ENCODE measurements around the gene FDX2.
"Not testable (repeated sequence)": the region's sequence is repeated elsewhere in the genome, so short reads cannot be mapped to it uniquely, and the experiment has no call there.

The FDX2 gene

DNA sequence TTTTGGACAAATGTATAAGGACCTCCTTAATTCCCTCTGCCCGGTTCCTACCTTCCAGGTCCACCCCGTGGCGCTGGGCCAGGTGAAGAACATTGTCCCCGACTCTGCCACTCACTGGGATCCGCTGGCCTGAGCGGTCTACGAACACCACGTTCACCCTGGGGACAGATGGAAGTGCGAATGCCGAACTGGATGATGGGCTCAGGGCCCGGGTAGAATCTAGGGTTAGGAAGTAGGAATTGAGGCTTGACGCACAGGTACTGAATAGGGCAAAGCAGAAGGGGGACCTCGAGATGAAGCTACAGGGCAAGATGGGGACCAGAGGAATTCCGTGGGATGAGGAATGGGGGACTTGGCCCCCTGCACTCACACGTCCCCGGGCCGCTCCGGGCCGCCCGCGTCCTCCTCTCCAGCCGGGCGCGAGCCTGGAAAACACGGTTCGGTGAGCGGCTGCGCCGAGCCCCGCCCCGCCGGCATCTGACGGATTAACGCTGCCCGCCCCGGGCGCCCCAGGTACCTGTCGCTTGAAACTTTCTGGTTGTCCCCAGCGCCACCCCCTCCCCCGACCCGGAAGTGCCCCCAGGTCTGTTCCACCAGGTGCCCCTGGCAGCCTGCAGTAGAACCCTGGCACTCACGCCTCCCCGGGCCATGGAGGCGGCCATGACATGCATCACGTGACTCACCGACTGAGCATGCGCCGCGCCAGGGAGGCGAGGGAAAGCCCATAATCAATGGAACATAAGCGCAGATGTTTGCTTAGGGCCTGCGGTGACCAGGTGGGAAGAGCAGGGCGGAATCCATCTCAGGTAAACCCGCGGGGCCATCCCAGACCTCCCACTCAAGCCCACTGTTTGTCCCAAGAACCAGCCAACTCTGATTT is at the start of gene FDX2:
Gene FDX2, minus strand, starts transcription at position 681 of the 880 bp plus-strand sequence. Its CDS starts 19 bp downstream, at position 662.
- in situ Hi-C loops (cut with MboI; ENCODE audit: low sequenced_read_pairs) = no loop called here

DNA sequence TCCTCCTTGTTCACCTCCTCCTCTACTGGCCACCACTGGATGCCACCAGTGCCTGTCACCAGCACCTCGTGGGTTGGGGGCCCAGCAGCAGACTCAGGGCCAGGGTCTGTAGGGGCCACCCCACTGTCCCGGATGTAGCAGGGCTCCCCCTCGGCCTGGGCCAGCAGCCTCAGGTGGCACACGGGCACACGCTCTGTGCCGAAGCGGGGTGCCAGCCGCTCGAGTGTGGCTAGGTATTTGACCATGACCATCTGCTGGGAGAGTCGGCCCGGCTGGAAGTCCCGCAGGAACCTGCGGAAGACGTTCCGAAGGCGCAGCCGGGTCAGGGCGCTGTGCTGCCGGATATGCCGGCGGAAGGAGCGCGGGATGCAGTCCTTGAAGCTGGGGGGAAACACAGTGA is 49.7 kb upstream of the FDX2 start:
- in situ Hi-C loops (cut with MboI; ENCODE audit: low sequenced_read_pairs) = no loop called here

DNA sequence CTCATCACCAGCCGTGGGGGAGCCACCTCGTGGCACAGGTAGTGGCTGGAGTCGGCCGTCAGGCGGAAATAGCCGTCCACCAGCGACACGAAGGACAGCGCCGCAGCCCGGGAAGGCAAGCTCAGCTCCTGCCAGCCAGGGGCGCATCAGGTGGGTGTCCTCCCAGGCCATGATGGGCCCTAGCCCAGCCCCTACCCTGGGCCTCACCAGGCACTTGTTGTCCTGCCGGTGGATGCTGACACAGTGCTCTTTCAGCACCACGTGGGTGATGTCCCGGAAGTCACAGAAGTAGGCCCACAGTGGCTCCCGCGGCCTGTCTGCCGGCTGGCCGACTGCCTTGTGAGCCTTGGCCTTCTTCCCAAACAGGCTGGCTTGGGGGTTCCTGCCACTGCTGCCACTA is 48.8 kb upstream of the FDX2 start:
- in situ Hi-C loops (cut with MboI; ENCODE audit: low sequenced_read_pairs) = no loop called here

DNA sequence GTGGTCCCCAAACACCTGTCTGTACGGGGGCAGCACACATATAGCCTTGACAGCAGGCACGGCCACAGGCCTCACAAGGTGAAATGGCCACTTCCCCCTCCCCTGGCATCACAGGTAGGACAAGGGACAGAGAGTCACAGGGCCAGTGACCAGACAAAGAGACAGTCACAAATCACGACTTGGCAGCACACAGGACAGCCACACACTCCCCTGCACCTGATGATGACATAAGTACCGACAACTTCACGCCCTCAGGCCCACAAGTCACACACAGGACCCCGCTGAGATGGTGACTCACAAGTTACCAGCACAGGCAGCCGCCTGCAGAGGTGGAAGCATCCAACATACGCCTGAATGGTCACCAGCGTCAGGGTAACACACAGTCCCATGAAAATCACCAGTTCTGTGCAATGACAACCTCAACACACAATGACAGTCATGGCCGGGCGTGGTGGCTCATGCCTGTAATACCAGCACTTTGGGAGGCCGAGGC is 48.0 kb upstream of the FDX2 start:
- in situ Hi-C loops (cut with MboI; ENCODE audit: low sequenced_read_pairs) = no loop called here

DNA sequence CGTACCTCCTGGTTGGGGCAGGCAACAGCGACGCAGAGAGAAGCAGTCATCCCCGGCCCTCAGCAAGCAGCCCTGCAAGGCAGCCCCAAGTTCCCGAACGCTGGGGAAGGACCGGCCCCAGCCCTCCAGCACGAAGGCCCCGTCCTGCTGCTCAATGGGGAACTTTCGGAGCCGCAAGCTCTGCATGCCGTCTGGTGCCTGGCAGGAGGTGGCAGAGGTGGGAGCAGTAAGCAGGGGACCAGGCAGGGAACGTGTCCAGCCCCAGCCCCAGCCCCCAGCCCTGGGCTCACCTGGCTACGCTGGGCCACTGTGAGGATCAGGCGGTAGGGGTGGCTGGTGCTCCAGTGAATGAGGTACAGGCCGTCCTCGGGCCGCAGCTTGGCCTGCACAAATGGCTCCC is 46.4 kb upstream of the FDX2 start:
- in situ Hi-C loops (cut with MboI; ENCODE audit: low sequenced_read_pairs) = no loop called here

GRCh38 chr19:10361569-10362011 is 45.8 kb upstream of the FDX2 start:
- in situ Hi-C loops (cut with MboI; ENCODE audit: low sequenced_read_pairs) = no loop called here

GRCh38 chr19:10356431-10356830 is 40.6 kb upstream of the FDX2 start:
- in situ Hi-C loops (cut with MboI; ENCODE audit: low sequenced_read_pairs) = no loop called here

- in situ Hi-C loops (cut with MboI; ENCODE audit: low sequenced_read_pairs) = no loop called here
Measured at GRCh38 chr19:10353793-10354391, 38.1 kb upstream of the FDX2 start.

GRCh38 chr19:10352764-10353671 is 37.2 kb upstream of the FDX2 start:
- in situ Hi-C loops (cut with MboI; ENCODE audit: low sequenced_read_pairs) = no loop called here

- in situ Hi-C loops (cut with MboI; ENCODE audit: low sequenced_read_pairs) = no loop called here
Measured at GRCh38 chr19:10346509-10346908, 30.7 kb upstream of the FDX2 start.

DNA sequence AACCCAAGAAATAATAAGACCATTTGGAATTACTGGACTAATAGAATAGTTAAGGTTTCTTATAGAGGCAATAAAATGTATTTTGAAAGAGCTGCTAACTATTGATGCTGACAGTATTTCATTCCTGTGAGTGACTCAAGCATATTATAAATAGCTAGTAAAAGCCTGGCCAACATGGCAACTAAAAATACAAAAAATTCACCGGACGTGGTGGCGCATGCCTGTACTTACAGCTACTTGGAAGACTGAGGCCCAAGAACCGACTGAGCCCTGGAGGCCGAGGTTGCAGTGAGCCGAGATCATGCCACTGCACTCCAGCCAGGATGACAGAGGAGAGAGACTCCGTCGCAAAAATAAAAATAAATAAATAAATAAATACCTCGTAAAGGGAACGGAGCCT is 29.0 kb upstream of the FDX2 start:
- in situ Hi-C loops (cut with MboI; ENCODE audit: low sequenced_read_pairs) = no loop called here

GRCh38 chr19:10343495-10343894 is 27.7 kb upstream of the FDX2 start:
- in situ Hi-C loops (cut with MboI; ENCODE audit: low sequenced_read_pairs) = no loop called here

DNA sequence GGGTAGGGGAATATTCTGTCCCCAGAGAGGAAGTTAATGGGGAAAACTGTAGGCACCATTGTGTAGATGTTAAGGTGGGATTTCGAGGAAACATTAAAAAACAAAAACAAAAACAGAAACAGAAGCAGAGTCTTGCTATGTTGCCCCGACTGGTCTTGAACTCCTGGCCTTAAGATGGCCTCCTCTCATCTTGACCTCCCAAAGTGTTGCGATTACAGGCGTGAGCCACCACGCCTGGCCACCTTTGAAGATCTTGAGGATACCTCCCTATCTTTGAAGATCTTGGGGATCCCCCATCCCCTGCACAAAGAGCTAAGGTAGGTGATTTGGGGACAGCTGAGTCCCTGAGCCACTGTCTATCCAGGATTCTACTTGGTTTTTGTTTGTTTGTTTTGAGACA is 24.2 kb upstream of the FDX2 start:
- in situ Hi-C loops (cut with MboI; ENCODE audit: low sequenced_read_pairs) = no loop called here

- in situ Hi-C loops (cut with MboI; ENCODE audit: low sequenced_read_pairs) = no loop called here
Measured at GRCh38 chr19:10339380-10339960, 23.7 kb upstream of the FDX2 start, which contains the start of gene ICAM3. TSS of gene ICAM3 (minus strand) at chr19:10339624. CDS start at chr19:10339614, 10 bp downstream.

DNA sequence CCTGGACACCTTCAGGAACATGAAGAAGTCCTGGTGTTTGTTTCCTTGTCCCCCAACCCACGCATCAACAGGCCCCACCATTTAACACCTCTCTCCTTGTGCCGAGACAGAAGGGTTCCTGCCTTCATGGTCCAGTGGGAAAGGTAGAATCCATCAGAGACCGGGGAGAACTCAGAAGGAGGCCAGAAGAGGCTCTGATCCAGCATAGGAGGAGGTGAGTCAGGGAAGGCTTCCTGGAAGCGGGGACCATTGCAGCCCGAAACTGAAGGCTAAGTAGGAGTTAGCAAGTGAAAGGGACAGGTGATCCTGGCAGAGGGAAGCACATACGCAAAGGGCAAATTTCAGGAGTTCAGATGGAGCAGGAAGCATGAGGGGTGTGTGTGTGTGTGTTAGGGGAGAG is 23.1 kb upstream of the FDX2 start:
- in situ Hi-C loops (cut with MboI; ENCODE audit: low sequenced_read_pairs) = no loop called here

GRCh38 chr19:10336725-10337124 is 20.9 kb upstream of the FDX2 start:
- in situ Hi-C loops (cut with MboI; ENCODE audit: low sequenced_read_pairs) = not testable (repeated sequence)

- in situ Hi-C loops (cut with MboI; ENCODE audit: low sequenced_read_pairs) = no loop called here
Measured at GRCh38 chr19:10335352-10335985, 19.7 kb upstream of the FDX2 start.

DNA sequence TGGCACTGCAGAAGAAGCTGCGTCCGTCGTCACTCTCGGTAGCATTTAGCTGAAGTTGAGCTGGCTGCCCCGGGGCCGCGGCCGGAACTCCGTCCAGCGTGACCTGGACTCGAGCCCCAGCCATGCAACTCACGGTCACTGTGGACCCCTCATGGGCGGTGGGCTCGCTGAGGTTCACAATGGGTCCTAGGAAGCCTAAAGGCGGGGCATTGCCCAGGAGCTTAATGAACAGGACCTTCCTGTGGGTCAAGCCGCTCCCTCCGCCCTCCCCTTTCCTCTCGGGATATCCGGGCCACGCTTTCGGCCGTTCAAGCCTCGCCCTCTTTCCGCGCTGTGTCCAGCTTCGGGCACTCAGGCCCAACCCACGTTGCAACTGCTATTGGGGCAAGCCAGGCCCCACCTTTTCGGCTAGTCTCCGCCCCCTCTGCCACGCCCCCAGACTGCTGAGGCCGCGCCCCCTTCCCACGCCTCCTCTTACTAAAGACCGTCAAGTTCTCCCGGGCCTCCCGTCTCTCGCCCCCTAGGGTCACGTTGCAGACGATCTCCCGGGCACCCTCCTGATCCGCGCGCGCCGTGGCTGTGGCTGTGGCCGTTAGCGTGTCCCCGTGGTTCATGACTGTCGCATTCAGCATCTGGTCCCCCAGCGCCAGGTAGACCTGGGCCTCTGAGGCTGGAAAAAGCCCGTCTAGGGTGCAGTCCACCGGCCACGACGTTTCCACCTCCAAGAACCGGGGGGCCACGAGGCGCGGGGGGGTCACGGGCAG is 19.0 kb upstream of the FDX2 start:
- in situ Hi-C loops (cut with MboI; ENCODE audit: low sequenced_read_pairs) = no loop called here

- in situ Hi-C loops (cut with MboI; ENCODE audit: low sequenced_read_pairs) = no loop called here
Measured at GRCh38 chr19:10333758-10334587, 18.2 kb upstream of the FDX2 start.
